NCI-H774 (cell line): Measurements from ENCODE around the gene SLC44A3.
"Not testable (repeated sequence)": the region's sequence is repeated elsewhere in the genome, so short reads cannot be mapped to it uniquely, and the experiment has no call there.

Experiments used
- DNase-seq: peaks from one replicate; lab custom pipeline; 2025; lab: John Stamatoyannopoulos, UW

SLC44A3 gene

GRCh38 chr1:94936861-94937620 is 116.9 kb downstream of the SLC44A3 start:
- DNase-seq: no peak

GRCh38 chr1:94937820-94938219 is 117.7 kb downstream of the SLC44A3 start:
- DNase-seq: no peak

GRCh38 chr1:94940738-94941137 is 120.6 kb downstream of the SLC44A3 start:
- DNase-seq: no peak

GRCh38 chr1:94941480-94941879 is 121.3 kb downstream of the SLC44A3 start:
- not testable (repeated sequence) for DNase-seq

GRCh38 chr1:94942171-94943128 is 122.3 kb downstream of the SLC44A3 start:
- no peak for DNase-seq
